ENCODE data around the gene BSCL2. TPM values are rescaled to one million over a fixed set of nuclear protein-coding genes. Genes with fewer than 3 reads are reported as not detected.

The BSCL2 gene
- total RNA-seq (10 to 100 TPM; 15.1 to 23.0 TPM), polyA plus RNA-seq (10 to 100 TPM; 34.5 to 40.0 TPM)

GRCh38 chr11:62707277-62707861 is at the start of gene BSCL2, which contains the start of gene GNG3:
BSCL2 (minus strand) TSS chr11:62707424; CDS start chr11:62707195, 229 bp downstream.
GNG3 (plus strand) TSS chr11:62707676; CDS start chr11:62708296, 620 bp downstream.
- TF ChIP-seq ATF3 (IDR thresholded peaks at IDR 0.05) (no peak), RXRA (IDR thresholded peaks at IDR 0.05) (no peak), FOXA2 (IDR thresholded peaks at IDR 0.05) (no peak), HNF4A (conservative IDR thresholded peaks at IDR 0.05) (no peak), REST (IDR thresholded peaks at IDR 0.05) (no peak), HNF4G (IDR thresholded peaks at IDR 0.05) (no peak), ZBTB33 (IDR thresholded peaks at IDR 0.05) (no peak), RAD21 (IDR thresholded peaks at IDR 0.05) (no peak), CTCF (IDR thresholded peaks at IDR 0.05; ENCODE audit: low read depth, low read length, missing input control) (no peak), JUND (IDR thresholded peaks at IDR 0.05) (no peak), TAF1 (conservative IDR thresholded peaks at IDR 0.05) (no peak), NR2F2 (IDR thresholded peaks at IDR 0.05) (no peak), SP1 (IDR thresholded peaks at IDR 0.05) (no peak), FOXA1 (IDR thresholded peaks at IDR 0.05) (no peak), EGR1 (IDR thresholded peaks at IDR 0.05; ENCODE audit: low read depth in 2 of 2) (no peak), GABPA (IDR thresholded peaks at IDR 0.05 in 1 of 2, conservative IDR thresholded peaks at IDR 0.05 in 1 of 2) (no peak), MAX (IDR thresholded peaks at IDR 0.05) (no peak), YY1 (IDR thresholded peaks at IDR 0.05) (no peak)
- Histone ChIP-seq H3K4me1 (ENCODE audit: control insufficient read depth in 4 of 4, insufficient read depth in 4 of 4, low read length in 3 of 4) (peaks cover 15 to 48% (median 38%) of the 10 kb centered on the region in 4 donors), H3K9me3 (ENCODE audit: control insufficient read depth in 4 of 4, low read length in 3 of 4) (no peaks in the 10 kb centered on the region), H3K9ac (ENCODE audit: low read depth in 1 of 2, low read length in 2 of 2) (peak within 1 kb of the TSS; percentile 37 to 50), H3K4me3 (ENCODE audit: low read depth in 1 of 3, low read length in 3 of 3) (peak within 1 kb of the TSS; percentile 66 to 77 (median 72)), H3K27me3 (ENCODE audit: control insufficient read depth in 4 of 4, insufficient read depth in 4 of 4, low read length in 3 of 4) (no peaks in the 10 kb centered on the region), H3K27ac (ENCODE audit: low read depth in 1 of 2, low read length in 2 of 2) (peak within 1 kb of the TSS; percentile 79 to 80), H3K36me3 (ENCODE audit: control insufficient read depth in 4 of 4, insufficient read depth in 3 of 4, low read depth in 1 of 4, low read length in 3 of 4) (peaks cover 0 to 4% (median 1%) of the 10 kb centered on the region in 4 donors)
- DNase-seq (ENCODE audit: low spot score): peak; percentile 39
- 85% methylated on average over 10 of the region's 10 CpGs for WGBS

Measured in liver (tissue), 9 donors.